DOHH2 (cell line): ENCODE measurements around the gene FSD1L.

ENCODE experiments used
- EZH2phosphoT487 ChIP-seq: fragments of 200-600 bp; sonication (generic); IDR thresholded peaks from 2 replicates; pipeline ENCODE4 v1.6.1; 2017; ENCODE audit warnings: borderline replicate concordance, mild to moderate bottlenecking, antibody characterized with exemption, low read length, moderate library complexity, mixed read lengths
- TF ChIP-seq, protein P1 (sequence below): fragments of 200-600 bp; sonication (generic); IDR thresholded peaks from one replicate; pipeline ENCODE4 v1.5.1; 2014; ENCODE audit warnings: antibody characterized with exemption, mild to moderate bottlenecking, low read depth, low read length; ENCODE audit not compliant: poor library complexity, severe bottlenecking

DNA sequence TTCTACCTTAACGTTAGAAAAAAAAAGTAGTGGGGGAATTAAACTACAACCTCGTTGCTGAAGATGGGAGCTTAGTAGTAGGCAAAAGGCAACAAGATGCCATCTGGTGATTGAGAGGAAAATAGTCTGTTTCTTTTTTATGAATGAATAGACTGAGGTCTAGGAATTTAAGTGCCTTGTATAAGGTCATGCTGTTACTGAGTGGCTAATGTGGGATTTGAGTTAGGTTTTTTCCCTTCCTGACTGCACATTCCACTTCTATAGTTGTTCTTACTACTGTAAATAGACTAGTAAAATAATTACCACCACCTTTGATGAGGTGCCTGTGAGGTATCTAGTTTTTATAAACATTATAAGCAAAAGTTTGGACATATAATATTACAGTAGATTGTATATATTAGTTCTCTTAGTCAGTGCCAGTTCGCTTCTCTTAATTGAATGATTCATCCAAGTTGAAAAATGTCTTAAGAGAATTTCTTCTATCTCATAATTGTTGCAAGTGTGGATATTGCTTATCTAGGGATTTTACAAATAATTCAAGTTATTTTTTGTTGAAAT, 19.1 kb downstream of the FSD1L start:
- TF ChIP-seq, protein P1, sequence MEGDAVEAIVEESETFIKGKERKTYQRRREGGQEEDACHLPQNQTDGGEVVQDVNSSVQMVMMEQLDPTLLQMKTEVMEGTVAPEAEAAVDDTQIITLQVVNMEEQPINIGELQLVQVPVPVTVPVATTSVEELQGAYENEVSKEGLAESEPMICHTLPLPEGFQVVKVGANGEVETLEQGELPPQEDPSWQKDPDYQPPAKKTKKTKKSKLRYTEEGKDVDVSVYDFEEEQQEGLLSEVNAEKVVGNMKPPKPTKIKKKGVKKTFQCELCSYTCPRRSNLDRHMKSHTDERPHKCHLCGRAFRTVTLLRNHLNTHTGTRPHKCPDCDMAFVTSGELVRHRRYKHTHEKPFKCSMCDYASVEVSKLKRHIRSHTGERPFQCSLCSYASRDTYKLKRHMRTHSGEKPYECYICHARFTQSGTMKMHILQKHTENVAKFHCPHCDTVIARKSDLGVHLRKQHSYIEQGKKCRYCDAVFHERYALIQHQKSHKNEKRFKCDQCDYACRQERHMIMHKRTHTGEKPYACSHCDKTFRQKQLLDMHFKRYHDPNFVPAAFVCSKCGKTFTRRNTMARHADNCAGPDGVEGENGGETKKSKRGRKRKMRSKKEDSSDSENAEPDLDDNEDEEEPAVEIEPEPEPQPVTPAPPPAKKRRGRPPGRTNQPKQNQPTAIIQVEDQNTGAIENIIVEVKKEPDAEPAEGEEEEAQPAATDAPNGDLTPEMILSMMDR: no peak
- no peak for TF ChIP-seq EZH2phosphoT487
